ENCODE data around the gene TRIM8.

DNA sequence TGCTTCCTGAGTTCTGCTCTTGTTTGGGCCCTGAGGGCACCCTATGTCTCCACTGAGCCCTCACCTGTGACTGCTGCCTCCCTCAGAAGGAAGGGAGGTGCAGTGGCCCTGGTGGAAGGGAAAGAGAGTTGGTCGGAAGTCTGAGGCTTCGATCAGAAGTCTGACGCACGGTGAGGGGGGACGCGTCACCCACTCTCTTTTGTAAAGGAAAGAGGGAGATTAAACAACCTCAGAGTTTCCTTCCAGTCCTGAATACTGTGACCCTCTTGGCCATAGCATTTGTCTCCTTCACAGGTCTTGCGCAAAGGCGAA, 31.4 kb upstream of the TRIM8 start:
- TF ChIP-seq, protein P1, sequence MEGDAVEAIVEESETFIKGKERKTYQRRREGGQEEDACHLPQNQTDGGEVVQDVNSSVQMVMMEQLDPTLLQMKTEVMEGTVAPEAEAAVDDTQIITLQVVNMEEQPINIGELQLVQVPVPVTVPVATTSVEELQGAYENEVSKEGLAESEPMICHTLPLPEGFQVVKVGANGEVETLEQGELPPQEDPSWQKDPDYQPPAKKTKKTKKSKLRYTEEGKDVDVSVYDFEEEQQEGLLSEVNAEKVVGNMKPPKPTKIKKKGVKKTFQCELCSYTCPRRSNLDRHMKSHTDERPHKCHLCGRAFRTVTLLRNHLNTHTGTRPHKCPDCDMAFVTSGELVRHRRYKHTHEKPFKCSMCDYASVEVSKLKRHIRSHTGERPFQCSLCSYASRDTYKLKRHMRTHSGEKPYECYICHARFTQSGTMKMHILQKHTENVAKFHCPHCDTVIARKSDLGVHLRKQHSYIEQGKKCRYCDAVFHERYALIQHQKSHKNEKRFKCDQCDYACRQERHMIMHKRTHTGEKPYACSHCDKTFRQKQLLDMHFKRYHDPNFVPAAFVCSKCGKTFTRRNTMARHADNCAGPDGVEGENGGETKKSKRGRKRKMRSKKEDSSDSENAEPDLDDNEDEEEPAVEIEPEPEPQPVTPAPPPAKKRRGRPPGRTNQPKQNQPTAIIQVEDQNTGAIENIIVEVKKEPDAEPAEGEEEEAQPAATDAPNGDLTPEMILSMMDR (IDR thresholded peaks at IDR 0.05; ENCODE audit: insufficient read depth, low read length, poor library complexity, severe bottlenecking): no peak
- TF ChIP-seq EZH2phosphoT487 (conservative IDR thresholded peaks at IDR 0.05; ENCODE audit: low read length): no peak

Measured in SU-DHL-6 (cell line).